ENCODE measurements around the gene TTC1.

The TTC1 gene

DNA sequence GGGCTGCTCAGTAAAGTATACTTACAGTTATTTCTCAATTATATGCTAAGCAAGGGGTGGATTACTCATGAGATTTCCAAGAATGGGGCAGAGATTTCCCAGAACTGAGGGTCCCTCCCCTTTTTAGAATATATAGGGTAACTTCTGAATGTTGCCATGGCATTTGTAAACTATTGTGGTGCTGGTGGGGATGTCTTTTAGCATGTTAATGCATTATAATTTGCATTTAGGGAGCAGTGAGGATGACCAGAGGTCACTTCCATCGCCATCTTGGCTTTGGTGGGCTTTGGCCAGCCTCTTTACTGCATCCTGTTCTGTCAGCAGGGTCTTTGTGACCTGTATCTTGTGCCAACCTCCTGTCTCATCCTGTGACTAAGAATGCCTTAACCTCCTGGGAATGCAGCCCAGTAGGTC, 35.5 kb downstream of the TTC1 start:
- Histone ChIP-seq H3K4me1 (ENCODE audit: control insufficient read depth, low read length) (no peaks in the 10 kb centered on the region), H3K4me3 (ENCODE audit: low read length) (no peak overlapping the region), H3K4me2 (ENCODE audit: low read length) (no peak overlapping the region), H3F3A (ENCODE audit: control insufficient read depth, insufficient read depth) (no peaks in the 10 kb centered on the region), H3K9me2 (replicated peaks; ENCODE audit: control insufficient read depth, low read length) (no peaks in the 10 kb centered on the region), H3K27me3 (ENCODE audit: control insufficient read depth, low read length) (no peaks in the 10 kb centered on the region), H3K9me3 (ENCODE audit: control insufficient read depth, insufficient read depth, low read length) (no peaks in the 10 kb centered on the region), H3K79me2 (ENCODE audit: control insufficient read depth, low read length) (no peaks in the 10 kb centered on the region), H4K20me1 (ENCODE audit: control insufficient read depth, insufficient read depth, low read depth, low read length) (no peaks in the 10 kb centered on the region), H3K36me3 (ENCODE audit: control insufficient read depth, low read length) (peaks cover 13% of the 10 kb centered on the region), H3K27ac (ENCODE audit: low read depth, low read length) (no peak overlapping the region)
- TF ChIP-seq, protein P1, sequence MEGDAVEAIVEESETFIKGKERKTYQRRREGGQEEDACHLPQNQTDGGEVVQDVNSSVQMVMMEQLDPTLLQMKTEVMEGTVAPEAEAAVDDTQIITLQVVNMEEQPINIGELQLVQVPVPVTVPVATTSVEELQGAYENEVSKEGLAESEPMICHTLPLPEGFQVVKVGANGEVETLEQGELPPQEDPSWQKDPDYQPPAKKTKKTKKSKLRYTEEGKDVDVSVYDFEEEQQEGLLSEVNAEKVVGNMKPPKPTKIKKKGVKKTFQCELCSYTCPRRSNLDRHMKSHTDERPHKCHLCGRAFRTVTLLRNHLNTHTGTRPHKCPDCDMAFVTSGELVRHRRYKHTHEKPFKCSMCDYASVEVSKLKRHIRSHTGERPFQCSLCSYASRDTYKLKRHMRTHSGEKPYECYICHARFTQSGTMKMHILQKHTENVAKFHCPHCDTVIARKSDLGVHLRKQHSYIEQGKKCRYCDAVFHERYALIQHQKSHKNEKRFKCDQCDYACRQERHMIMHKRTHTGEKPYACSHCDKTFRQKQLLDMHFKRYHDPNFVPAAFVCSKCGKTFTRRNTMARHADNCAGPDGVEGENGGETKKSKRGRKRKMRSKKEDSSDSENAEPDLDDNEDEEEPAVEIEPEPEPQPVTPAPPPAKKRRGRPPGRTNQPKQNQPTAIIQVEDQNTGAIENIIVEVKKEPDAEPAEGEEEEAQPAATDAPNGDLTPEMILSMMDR (IDR thresholded peaks at IDR 0.05; ENCODE audit: low read depth, low read length, poor library complexity, severe bottlenecking), result no peak

DNA sequence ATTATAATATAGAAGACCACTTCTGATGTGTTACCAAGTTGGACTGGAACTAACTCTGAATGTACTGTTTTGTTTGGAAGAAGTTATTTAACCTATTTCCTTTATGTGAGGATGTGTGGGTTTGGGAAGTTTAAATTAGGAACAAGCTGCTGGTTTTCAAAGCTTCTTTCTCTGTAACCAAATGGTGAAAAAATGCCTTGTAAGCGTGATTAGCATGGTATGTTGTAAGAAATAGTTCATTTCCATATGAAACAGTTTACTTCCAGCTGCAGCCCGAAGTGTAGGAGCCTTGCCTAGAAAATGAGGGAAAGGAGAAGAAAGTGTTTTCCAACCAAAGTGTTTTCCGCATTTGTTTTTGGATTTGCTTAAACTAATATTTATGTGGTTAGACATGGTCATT, 36.0 kb downstream of the TTC1 start:
- Histone ChIP-seq H3F3A (ENCODE audit: control insufficient read depth, insufficient read depth) (no peaks in the 10 kb centered on the region), H3K4me3 (ENCODE audit: low read length) (no peak overlapping the region), H3K4me1 (ENCODE audit: control insufficient read depth, low read length) (no peaks in the 10 kb centered on the region), H3K27me3 (ENCODE audit: control insufficient read depth, low read length) (no peaks in the 10 kb centered on the region), H4K20me1 (ENCODE audit: control insufficient read depth, insufficient read depth, low read depth, low read length) (no peaks in the 10 kb centered on the region), H3K36me3 (ENCODE audit: control insufficient read depth, low read length) (peaks cover 8% of the 10 kb centered on the region), H3K4me2 (ENCODE audit: low read length) (no peak overlapping the region), H3K9me2 (replicated peaks; ENCODE audit: control insufficient read depth, low read length) (no peaks in the 10 kb centered on the region), H3K9me3 (ENCODE audit: control insufficient read depth, insufficient read depth, low read length) (no peaks in the 10 kb centered on the region), H3K27ac (ENCODE audit: low read depth, low read length) (no peak overlapping the region), H3K79me2 (ENCODE audit: control insufficient read depth, low read length) (no peaks in the 10 kb centered on the region)
- no peak for TF ChIP-seq EZH2phosphoT487 (IDR thresholded peaks at IDR 0.05; ENCODE audit: borderline replicate concordance, low read length)

DNA sequence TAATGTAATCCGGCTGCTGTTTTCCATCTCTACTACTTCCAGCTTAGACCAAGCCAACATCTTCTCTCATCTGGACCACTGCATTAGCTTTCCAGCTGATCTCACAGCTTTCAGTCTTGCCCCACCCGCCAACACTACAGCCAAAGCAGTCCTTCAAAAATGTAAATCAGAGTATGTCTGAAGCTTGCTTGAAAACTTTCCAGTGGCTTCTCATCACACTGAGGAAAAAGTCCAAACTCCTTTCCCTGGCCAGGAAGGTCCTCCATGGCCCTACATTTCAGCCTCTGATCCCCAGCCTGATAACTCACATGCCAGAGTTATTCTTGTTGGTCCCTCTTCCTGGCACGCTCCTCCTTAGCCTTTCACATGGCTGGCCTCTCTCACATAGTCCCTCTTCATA, 38.5 kb downstream of the TTC1 start:
- Histone ChIP-seq H3K79me2 (ENCODE audit: control insufficient read depth, low read length) (no peaks in the 10 kb centered on the region), H3K9me2 (replicated peaks; ENCODE audit: control insufficient read depth, low read length) (no peaks in the 10 kb centered on the region), H3K4me1 (ENCODE audit: control insufficient read depth, low read length) (no peaks in the 10 kb centered on the region), H3K4me3 (ENCODE audit: low read length) (no peak overlapping the region), H3K27ac (ENCODE audit: low read depth, low read length) (no peak overlapping the region), H3F3A (ENCODE audit: control insufficient read depth, insufficient read depth) (no peaks in the 10 kb centered on the region), H3K27me3 (ENCODE audit: control insufficient read depth, low read length) (no peaks in the 10 kb centered on the region), H3K9me3 (ENCODE audit: control insufficient read depth, insufficient read depth, low read length) (no peaks in the 10 kb centered on the region), H4K20me1 (ENCODE audit: control insufficient read depth, insufficient read depth, low read depth, low read length) (no peaks in the 10 kb centered on the region), H3K4me2 (ENCODE audit: low read length) (no peak overlapping the region), H3K36me3 (ENCODE audit: control insufficient read depth, low read length) (peaks cover 22% of the 10 kb centered on the region)
- TF ChIP-seq EZH2phosphoT487 (IDR thresholded peaks at IDR 0.05; ENCODE audit: borderline replicate concordance, low read length), result no peak
- TF ChIP-seq, protein P1 (IDR thresholded peaks at IDR 0.05; ENCODE audit: low read depth, low read length, poor library complexity, severe bottlenecking), result no peak

DNA sequence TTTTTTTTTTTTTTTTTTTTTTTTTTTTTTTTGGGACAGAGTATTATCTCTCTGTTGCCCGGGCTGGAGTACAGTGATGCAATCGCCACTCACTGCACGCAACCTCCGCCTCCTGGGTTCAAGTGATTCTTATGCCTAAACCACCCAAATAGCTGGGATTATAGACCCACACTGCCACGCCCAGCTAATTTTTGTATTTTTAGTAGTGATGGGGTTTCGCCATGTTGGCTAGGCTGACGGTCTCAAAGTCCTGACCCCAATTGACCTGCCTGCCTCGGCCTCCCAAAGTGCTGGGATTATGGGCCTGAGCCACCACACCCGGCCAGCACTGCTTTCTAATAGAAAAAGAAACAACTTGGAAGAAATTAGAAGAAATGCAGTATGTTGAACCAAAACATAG, 39.2 kb downstream of the TTC1 start:
- H3K27ac ChIP-seq (ENCODE audit: low read depth, low read length), result no peak overlapping the region
- H3K4me3 ChIP-seq (ENCODE audit: low read length), result no peak overlapping the region
- H4K20me1 ChIP-seq (ENCODE audit: control insufficient read depth, insufficient read depth, low read depth, low read length), result no peaks in the 10 kb centered on the region
- no peaks in the 10 kb centered on the region for H3K9me2 ChIP-seq (replicated peaks; ENCODE audit: control insufficient read depth, low read length)
- H3K79me2 ChIP-seq (ENCODE audit: control insufficient read depth, low read length), result no peaks in the 10 kb centered on the region
- no peaks in the 10 kb centered on the region for H3F3A ChIP-seq (ENCODE audit: control insufficient read depth, insufficient read depth)
- no peaks in the 10 kb centered on the region for H3K27me3 ChIP-seq (ENCODE audit: control insufficient read depth, low read length)
- H3K4me2 ChIP-seq (ENCODE audit: low read length), result no peak overlapping the region
- H3K36me3 ChIP-seq (ENCODE audit: control insufficient read depth, low read length), result peaks cover 28% of the 10 kb centered on the region
- H3K9me3 ChIP-seq (ENCODE audit: control insufficient read depth, insufficient read depth, low read length), result no peaks in the 10 kb centered on the region
- TF ChIP-seq EZH2phosphoT487 (IDR thresholded peaks at IDR 0.05; ENCODE audit: borderline replicate concordance, low read length), result no peak
- TF ChIP-seq, protein P1 (IDR thresholded peaks at IDR 0.05; ENCODE audit: low read depth, low read length, poor library complexity, severe bottlenecking), result no peak
- H3K4me1 ChIP-seq (ENCODE audit: control insufficient read depth, low read length), result no peaks in the 10 kb centered on the region

Measured in DOHH2 (cell line).